SK-N-SH treated with all-trans-retinoic acid at 6 μM for 48 hours (cell line): ENCODE results near the gene DNLZ.

Source experiments
- CREB5 ChIP-seq: fragments of 250-450 bp; sonication (Bioruptor Pico); IDR thresholded peaks from 2 replicates; pipeline ENCODE4 v1.5.1; 2020; ENCODE audit warnings: low read depth, mild to moderate bottlenecking, moderate library complexity
- CSRNP3 ChIP-seq: fragments of 250-450 bp; sonication (Bioruptor Pico); IDR thresholded peaks from 2 replicates; pipeline ENCODE4 v1.5.1; 2021; ENCODE audit warnings: mild to moderate bottlenecking, moderate library complexity
- PATZ1 ChIP-seq: fragments of 250-450 bp; sonication (Bioruptor Pico); IDR thresholded peaks from 2 replicates; pipeline ENCODE4 v1.8.0; 2020; ENCODE audit warnings: mild to moderate bottlenecking, moderate library complexity, borderline replicate concordance

- TF ChIP-seq CREB5 (CRISPR knock-in tag): no peak
- TF ChIP-seq PATZ1 (CRISPR knock-in tag): no peak
- no peak for TF ChIP-seq CSRNP3 (CRISPR knock-in tag)
Observed at GRCh38 chr9:136407911-136408310, 44.4 kb upstream of the DNLZ start.
